Measurements from ENCODE around the gene EIF6. TPM values are rescaled to one million over a fixed set of nuclear protein-coding genes. Genes with fewer than 3 reads are reported as not detected.

EIF6 gene
- total and polyA plus RNA-seq, 2 donors (not counting 1 experiment from before 2014, with no cell fraction given): 117 to 156 TPM

DNA sequence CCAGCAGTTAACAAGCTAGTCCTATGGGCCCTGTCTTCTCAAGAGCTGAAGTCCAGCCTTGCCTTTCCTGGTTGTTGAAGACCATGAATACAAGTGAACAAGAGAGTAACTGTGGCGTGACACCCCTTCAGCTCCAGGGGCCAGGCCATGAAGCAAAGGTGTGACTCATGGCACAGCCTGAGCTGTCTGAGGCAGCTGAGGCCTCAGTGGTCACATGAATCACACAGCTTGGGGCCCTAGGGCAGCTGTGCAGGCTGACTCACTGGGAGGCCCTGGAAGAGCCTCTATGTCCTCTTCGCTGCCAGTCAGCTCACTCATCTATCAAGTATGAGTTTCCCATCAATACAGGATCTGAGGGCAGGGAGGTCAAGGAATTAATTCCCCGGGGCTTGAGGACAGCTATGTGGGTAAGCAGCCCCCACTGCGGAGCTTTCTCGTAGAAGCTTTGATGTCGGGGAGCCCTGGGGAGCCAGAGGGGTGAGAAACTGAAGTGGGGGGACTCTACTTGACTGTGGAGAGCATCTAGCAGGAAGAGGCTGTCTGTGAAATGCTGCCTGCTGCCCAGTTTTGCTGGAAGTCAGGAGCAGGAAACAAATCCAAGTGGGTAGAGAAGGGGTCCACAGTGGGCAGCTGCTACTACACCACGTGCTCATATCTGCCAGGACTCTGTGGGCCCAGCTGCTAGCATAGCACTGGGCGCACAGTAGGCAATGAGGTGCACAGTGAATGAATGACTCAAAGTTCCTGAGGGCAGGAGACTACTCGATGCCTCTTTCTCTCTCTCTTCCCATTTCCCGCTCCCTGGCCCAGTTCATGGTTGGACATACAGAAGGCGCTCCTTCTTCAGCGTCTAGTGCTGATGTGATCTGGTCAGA lies 21.3 kb upstream of the EIF6 start:
- no peaks in the 10 kb centered on the region for H3K36me3 ChIP-seq (ENCODE audit: control insufficient read depth, insufficient read depth, low read length)
- no peaks in the 10 kb centered on the region for H3K9me3 ChIP-seq (ENCODE audit: control insufficient read depth, insufficient read depth, low read depth, low read length)
- peaks cover 60% of the 10 kb centered on the region for H3K4me1 ChIP-seq (ENCODE audit: control insufficient read depth, extremely low read depth, insufficient read depth, low read length)

DNA sequence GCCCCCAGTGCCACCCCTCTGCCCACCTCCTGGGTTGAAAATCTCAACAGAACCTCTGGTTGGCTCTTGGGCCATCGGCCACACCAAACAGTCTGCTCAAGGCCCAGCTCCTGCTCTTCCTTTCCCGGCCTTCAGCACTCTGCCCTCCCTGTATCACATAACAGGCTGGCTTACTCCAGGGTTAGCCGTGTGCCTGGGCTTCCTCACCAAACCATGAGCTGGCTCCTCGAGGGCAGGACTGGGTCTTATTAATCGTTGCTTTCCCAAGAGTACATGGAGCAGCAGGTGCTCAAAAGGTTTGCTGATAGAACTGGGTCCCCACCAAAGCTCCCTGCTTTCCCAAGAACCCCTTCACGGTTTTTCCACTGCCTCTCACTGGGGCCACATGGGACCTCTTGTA lies 20.4 kb upstream of the EIF6 start:
- Histone ChIP-seq H3K27me3 (ENCODE audit: control insufficient read depth, insufficient read depth, low read length) (no peaks in the 10 kb centered on the region), H3K79me2 (ENCODE audit: control insufficient read depth, insufficient read depth, low read length) (no peaks in the 10 kb centered on the region), H3K9ac (ENCODE audit: insufficient read depth, low read length) (no peak overlapping the region), H4K20me1 (ENCODE audit: control insufficient read depth, extremely low read depth, insufficient read depth, low read length) (no peaks in the 10 kb centered on the region), H3K4me1 (ENCODE audit: control insufficient read depth, extremely low read depth, insufficient read depth, low read length) (peaks cover 58% of the 10 kb centered on the region), H3K36me3 (ENCODE audit: control insufficient read depth, insufficient read depth, low read length) (no peaks in the 10 kb centered on the region), H2AFZ (ENCODE audit: low read length) (no peak overlapping the region), H3K9me3 (ENCODE audit: control insufficient read depth, insufficient read depth, low read depth, low read length) (no peaks in the 10 kb centered on the region), H3K4me3 (replicated peaks in 1 of 4; ENCODE audit: control extremely low read depth in 1 of 4, insufficient read depth in 1 of 4, low read depth in 3 of 4, low read length in 4 of 4) (no peak overlapping the region), H3K27ac (ENCODE audit: insufficient read depth, low read length) (peak overlapping the region; percentile 94), H3K4me2 (ENCODE audit: extremely low read depth, insufficient read depth, low read length) (no peak overlapping the region)
- no peak for DNase-seq (ENCODE audit: low read depth in 2 of 2)
- no peak for TF ChIP-seq CTCF (conservative IDR thresholded peaks at IDR 0.05 in 1 of 2, IDR thresholded peaks at IDR 0.05 in 1 of 2; ENCODE audit: low read depth in 1 of 2, low read length in 2 of 2)
- no peak for TF ChIP-seq EZH2 (IDR thresholded peaks at IDR 0.05; ENCODE audit: low read length, missing control alignments)

More for the DNA sequence above, 21.3 kb upstream of the EIF6 start:
- H3K27ac ChIP-seq (ENCODE audit: insufficient read depth, low read length): peak overlapping the region; percentile 94
- DNase-seq (ENCODE audit: low read depth in 2 of 2): peak; percentile 98 to 100
- TF ChIP-seq EZH2 (IDR thresholded peaks at IDR 0.05; ENCODE audit: low read length, missing control alignments) (no peak), CTCF (conservative IDR thresholded peaks at IDR 0.05 in 1 of 2, IDR thresholded peaks at IDR 0.05 in 1 of 2; ENCODE audit: low read depth in 1 of 2, low read length in 2 of 2) (no peak)
- no peak overlapping the region for H3K4me3 ChIP-seq (replicated peaks in 1 of 4; ENCODE audit: control extremely low read depth in 1 of 4, insufficient read depth in 1 of 4, low read depth in 3 of 4, low read length in 4 of 4)
- H3K9ac ChIP-seq (ENCODE audit: insufficient read depth, low read length): no peak overlapping the region
- H4K20me1 ChIP-seq (ENCODE audit: control insufficient read depth, extremely low read depth, insufficient read depth, low read length): no peaks in the 10 kb centered on the region
- no peak overlapping the region for H3K4me2 ChIP-seq (ENCODE audit: extremely low read depth, insufficient read depth, low read length)
- no peaks in the 10 kb centered on the region for H3K79me2 ChIP-seq (ENCODE audit: control insufficient read depth, insufficient read depth, low read length)
- H2AFZ ChIP-seq (ENCODE audit: low read length): no peak overlapping the region
- H3K27me3 ChIP-seq (ENCODE audit: control insufficient read depth, insufficient read depth, low read length): no peaks in the 10 kb centered on the region

- peak; percentile 90 to 91 for TF ChIP-seq CTCF (conservative IDR thresholded peaks at IDR 0.05 in 1 of 2, IDR thresholded peaks at IDR 0.05 in 1 of 2; ENCODE audit: low read depth in 1 of 2, low read length in 2 of 2)
- TF ChIP-seq EZH2 (IDR thresholded peaks at IDR 0.05; ENCODE audit: low read length, missing control alignments): no peak
- H3K4me2 ChIP-seq (ENCODE audit: extremely low read depth, insufficient read depth, low read length): no peak overlapping the region
- peak; percentile 86 to 92 for DNase-seq (ENCODE audit: low read depth in 2 of 2)
- no peaks in the 10 kb centered on the region for H3K79me2 ChIP-seq (ENCODE audit: control insufficient read depth, insufficient read depth, low read length)
- no peaks in the 10 kb centered on the region for H3K27me3 ChIP-seq (ENCODE audit: control insufficient read depth, insufficient read depth, low read length)
- H2AFZ ChIP-seq (ENCODE audit: low read length): no peak overlapping the region
- H4K20me1 ChIP-seq (ENCODE audit: control insufficient read depth, extremely low read depth, insufficient read depth, low read length): no peaks in the 10 kb centered on the region
- no peaks in the 10 kb centered on the region for H3K9me3 ChIP-seq (ENCODE audit: control insufficient read depth, insufficient read depth, low read depth, low read length)
- H3K9ac ChIP-seq (ENCODE audit: insufficient read depth, low read length): no peak overlapping the region
- peaks cover 51% of the 10 kb centered on the region for H3K4me1 ChIP-seq (ENCODE audit: control insufficient read depth, extremely low read depth, insufficient read depth, low read length)
- no peaks in the 10 kb centered on the region for H3K36me3 ChIP-seq (ENCODE audit: control insufficient read depth, insufficient read depth, low read length)
- peak overlapping the region; percentile 94 for H3K27ac ChIP-seq (ENCODE audit: insufficient read depth, low read length)
- H3K4me3 ChIP-seq (replicated peaks in 1 of 4; ENCODE audit: control extremely low read depth in 1 of 4, insufficient read depth in 1 of 4, low read depth in 3 of 4, low read length in 4 of 4): no peak overlapping the region
Observed at GRCh38 chr20:35303735-35304491, 19.3 kb upstream of the EIF6 start.
